Measurements from ENCODE around the gene HCLS1. TPM values are rescaled to one million over a fixed set of nuclear protein-coding genes. Genes with fewer than 3 reads are reported as not detected.

HCLS1 gene
- polyA plus RNA-seq, 3 donors: 311 to 483 (median 475) TPM

DNA sequence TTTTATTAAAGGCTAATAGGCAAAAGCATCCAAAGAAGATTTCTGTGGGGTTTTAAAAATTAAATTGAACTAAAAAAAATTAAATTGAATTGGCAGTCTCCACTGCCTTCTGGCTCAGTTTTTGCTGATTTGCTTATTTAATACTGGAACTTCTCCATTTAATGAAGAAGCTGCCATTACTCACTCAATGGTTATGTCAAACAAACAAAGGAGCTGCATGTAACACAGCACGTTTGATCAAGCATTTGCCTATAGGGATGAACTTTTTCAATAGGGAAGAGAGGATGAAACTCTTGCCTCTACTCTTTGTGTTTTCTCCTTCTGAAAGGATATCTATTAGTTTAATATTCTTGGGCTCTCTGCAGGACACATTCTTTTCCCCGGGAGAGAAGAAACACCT lies 4.8 kb upstream of the HCLS1 start:
- 100% methylated on average over 1 of the region's 2 CpGs for WGBS (ENCODE audit: insufficient coverage)
- Mint-ChIP-seq H3K27ac (peak overlapping the region in 1 of 7 donors; percentile 14), H3K4me1 (peaks cover 39% of the 10 kb centered on the region), H3K27me3 (ENCODE audit: low read depth in 3 of 3) (no peaks in the 10 kb centered on the region), H3K4me3 (no peak overlapping the region), H3K9me3 (no peaks in the 10 kb centered on the region), H3K36me3 (peaks cover 56 to 59% of the 10 kb centered on the region in 2 donors)
- no peak overlapping the region for H3K4me3 ChIP-seq (replicated peaks in 1 of 3; ENCODE audit: low read depth in 2 of 3, low read length in 3 of 3)
- TF ChIP-seq, protein P1, sequence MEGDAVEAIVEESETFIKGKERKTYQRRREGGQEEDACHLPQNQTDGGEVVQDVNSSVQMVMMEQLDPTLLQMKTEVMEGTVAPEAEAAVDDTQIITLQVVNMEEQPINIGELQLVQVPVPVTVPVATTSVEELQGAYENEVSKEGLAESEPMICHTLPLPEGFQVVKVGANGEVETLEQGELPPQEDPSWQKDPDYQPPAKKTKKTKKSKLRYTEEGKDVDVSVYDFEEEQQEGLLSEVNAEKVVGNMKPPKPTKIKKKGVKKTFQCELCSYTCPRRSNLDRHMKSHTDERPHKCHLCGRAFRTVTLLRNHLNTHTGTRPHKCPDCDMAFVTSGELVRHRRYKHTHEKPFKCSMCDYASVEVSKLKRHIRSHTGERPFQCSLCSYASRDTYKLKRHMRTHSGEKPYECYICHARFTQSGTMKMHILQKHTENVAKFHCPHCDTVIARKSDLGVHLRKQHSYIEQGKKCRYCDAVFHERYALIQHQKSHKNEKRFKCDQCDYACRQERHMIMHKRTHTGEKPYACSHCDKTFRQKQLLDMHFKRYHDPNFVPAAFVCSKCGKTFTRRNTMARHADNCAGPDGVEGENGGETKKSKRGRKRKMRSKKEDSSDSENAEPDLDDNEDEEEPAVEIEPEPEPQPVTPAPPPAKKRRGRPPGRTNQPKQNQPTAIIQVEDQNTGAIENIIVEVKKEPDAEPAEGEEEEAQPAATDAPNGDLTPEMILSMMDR (IDR thresholded peaks at IDR 0.05): no peak
- H3K27ac ChIP-seq (ENCODE audit: low read depth in 1 of 2, low read length in 2 of 2): peak overlapping the region in 1 of 2 donors; percentile 7
- H4K20me1 ChIP-seq (ENCODE audit: insufficient read depth, low read length): no peaks in the 10 kb centered on the region
- no peak for DNase-seq
- no peaks in the 10 kb centered on the region for H3K27me3 ChIP-seq (ENCODE audit: control insufficient read depth in 2 of 2, insufficient read depth in 2 of 2, low read length in 2 of 2)
- no peaks in the 10 kb centered on the region for H3K79me2 ChIP-seq (ENCODE audit: insufficient read depth, low read length)
- no peaks in the 10 kb centered on the region for H3K9me3 ChIP-seq (replicated peaks in 1 of 2; ENCODE audit: control insufficient read depth in 1 of 2, insufficient read depth in 1 of 2, low read length in 2 of 2)
- intact Hi-C loops (cut with micrococcal nuclease): loop anchor here (10.0 kb wide), 2 partner anchors 79 to 169 kb away; partner anchors contain the start of genes GOLGB1 (in 2 of the 2), EAF2 (in 1 of the 2) and IQCB1 (in 1 of the 2)
- no peak overlapping the region for H3K9ac ChIP-seq (ENCODE audit: insufficient read depth, low read length, poor library complexity, severe bottlenecking)
- peaks cover 34 to 65% of the 10 kb centered on the region in 2 donors for H3K36me3 ChIP-seq (replicated peaks in 1 of 2; ENCODE audit: control insufficient read depth in 1 of 2, insufficient read depth in 2 of 2, low read length in 2 of 2)
- no peak overlapping the region for H3K4me2 ChIP-seq (replicated peaks; ENCODE audit: extremely low read depth, low read length, poor library complexity, severe bottlenecking)
- peaks cover 28 to 36% of the 10 kb centered on the region in 2 donors for H3K4me1 ChIP-seq (ENCODE audit: control insufficient read depth in 1 of 2, insufficient read depth in 2 of 2, low read length in 2 of 2)
- no peak overlapping the region for H2AFZ ChIP-seq (ENCODE audit: insufficient read depth, low read depth, low read length, poor library complexity, severe bottlenecking)

DNA sequence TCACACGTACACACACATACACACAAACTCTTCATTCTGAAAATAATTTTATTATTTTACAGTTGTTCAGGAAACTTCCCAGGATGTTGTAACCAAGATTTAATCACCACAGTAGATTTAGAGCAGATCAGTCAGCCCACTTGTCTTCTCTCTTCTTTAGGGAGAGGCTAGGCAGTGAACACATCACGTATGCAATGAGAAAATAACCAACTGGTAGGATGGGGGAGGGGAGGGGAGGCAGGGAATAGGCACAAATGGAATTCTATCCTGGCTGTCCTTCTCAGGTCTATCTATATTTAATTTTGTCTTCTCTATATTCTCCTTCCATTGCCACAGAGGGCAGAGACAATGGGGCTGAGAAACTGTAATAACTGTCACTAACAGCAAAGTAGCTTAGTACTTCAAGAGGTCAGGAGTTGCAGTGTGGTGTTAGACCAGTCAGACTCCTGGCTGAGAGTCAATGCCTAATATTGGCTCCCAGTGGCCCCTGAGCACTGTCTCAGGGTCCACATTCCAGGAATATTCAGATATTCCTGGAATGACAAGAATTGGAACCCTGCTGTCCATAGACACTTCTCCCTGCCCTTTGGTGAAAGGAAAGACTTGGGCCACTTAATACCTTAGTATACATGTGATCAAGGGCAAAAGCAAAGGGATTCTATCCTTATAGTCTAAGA lies 2.6 kb upstream of the HCLS1 start:
- intact Hi-C loops (cut with micrococcal nuclease): loop anchor here (10.0 kb wide), 2 partner anchors 81 to 171 kb away; partner anchors contain the start of genes GOLGB1 (in 2 of the 2), EAF2 (in 1 of the 2) and IQCB1 (in 1 of the 2)
- no peak for DNase-seq
- no peaks in the 10 kb centered on the region for H3K27me3 ChIP-seq (ENCODE audit: control insufficient read depth in 2 of 2, insufficient read depth in 2 of 2, low read length in 2 of 2)
- peaks cover 14% of the 10 kb centered on the region for H4K20me1 ChIP-seq (ENCODE audit: insufficient read depth, low read length)
- no peak overlapping the region for H3K27ac ChIP-seq (ENCODE audit: low read depth in 1 of 2, low read length in 2 of 2)
- H3K27me3 Mint-ChIP-seq (ENCODE audit: low read depth in 3 of 3): no peaks in the 10 kb centered on the region
- no peak overlapping the region for H3K27ac Mint-ChIP-seq
- H3K4me3 Mint-ChIP-seq: no peak overlapping the region
- H3K36me3 Mint-ChIP-seq: peaks cover 52 to 54% of the 10 kb centered on the region in 2 donors
- H3K9me3 Mint-ChIP-seq: no peaks in the 10 kb centered on the region
- H2AFZ ChIP-seq (ENCODE audit: insufficient read depth, low read depth, low read length, poor library complexity, severe bottlenecking): no peak overlapping the region
- WGBS (ENCODE audit: insufficient coverage): no CpG with 5 or more reads among the region's 2 CpGs
- H3K4me3 ChIP-seq (replicated peaks in 1 of 3; ENCODE audit: low read depth in 2 of 3, low read length in 3 of 3): no peak overlapping the region
- peaks cover 58% of the 10 kb centered on the region for H3K4me1 Mint-ChIP-seq
- TF ChIP-seq, protein P1 (IDR thresholded peaks at IDR 0.05): no peak
- peaks cover 26 to 54% of the 10 kb centered on the region in 2 donors for H3K36me3 ChIP-seq (replicated peaks in 1 of 2; ENCODE audit: control insufficient read depth in 1 of 2, insufficient read depth in 2 of 2, low read length in 2 of 2)
- no peaks in the 10 kb centered on the region for H3K9me3 ChIP-seq (replicated peaks in 1 of 2; ENCODE audit: control insufficient read depth in 1 of 2, insufficient read depth in 1 of 2, low read length in 2 of 2)
- peaks cover 50 to 56% of the 10 kb centered on the region in 2 donors for H3K4me1 ChIP-seq (ENCODE audit: control insufficient read depth in 1 of 2, insufficient read depth in 2 of 2, low read length in 2 of 2)
- H3K79me2 ChIP-seq (ENCODE audit: insufficient read depth, low read length): peaks cover 22% of the 10 kb centered on the region
- no peak overlapping the region for H3K9ac ChIP-seq (ENCODE audit: insufficient read depth, low read length, poor library complexity, severe bottlenecking)
- no peak overlapping the region for H3K4me2 ChIP-seq (replicated peaks; ENCODE audit: extremely low read depth, low read length, poor library complexity, severe bottlenecking)

Data from CD14-positive monocyte (primary cell).